DOHH2 (cell line): Measurements from ENCODE around the gene ADH1B.
"Not testable (repeated sequence)": the region's sequence is repeated elsewhere in the genome, so short reads cannot be mapped to it uniquely, and the experiment has no call there.

Experiments
- EZH2phosphoT487 ChIP-seq: fragments of 200-600 bp; sonication (generic); IDR thresholded peaks from 2 replicates; pipeline ENCODE4 v1.6.1; 2017; ENCODE audit warnings: borderline replicate concordance, mild to moderate bottlenecking, antibody characterized with exemption, low read length, moderate library complexity, mixed read lengths
- TF ChIP-seq, protein P1 (sequence below): fragments of 200-600 bp; sonication (generic); IDR thresholded peaks from one replicate; pipeline ENCODE4 v1.5.1; 2014; ENCODE audit warnings: antibody characterized with exemption, mild to moderate bottlenecking, low read depth, low read length; ENCODE audit not compliant: poor library complexity, severe bottlenecking

DNA sequence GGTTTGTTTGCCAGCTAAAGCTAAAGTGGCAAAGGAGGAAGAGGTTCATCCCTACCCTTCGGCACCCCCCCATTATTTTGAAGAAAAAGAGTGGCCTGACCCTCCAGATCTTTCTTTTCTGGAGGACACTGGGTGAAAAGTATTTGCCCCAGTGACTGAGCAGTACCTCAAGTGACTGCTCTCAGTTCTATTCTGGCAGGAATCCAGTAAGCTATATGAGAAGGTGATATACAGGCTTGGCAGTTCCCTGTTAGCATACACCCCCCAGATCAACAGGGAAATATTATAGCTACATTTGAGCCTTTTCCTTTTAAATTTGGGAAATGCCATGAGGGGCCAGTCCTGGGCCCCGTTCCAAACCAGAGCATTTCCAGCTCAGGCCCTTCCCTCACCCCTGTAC lies 46.6 kb upstream of the ADH1B start:
- TF ChIP-seq, protein P1, sequence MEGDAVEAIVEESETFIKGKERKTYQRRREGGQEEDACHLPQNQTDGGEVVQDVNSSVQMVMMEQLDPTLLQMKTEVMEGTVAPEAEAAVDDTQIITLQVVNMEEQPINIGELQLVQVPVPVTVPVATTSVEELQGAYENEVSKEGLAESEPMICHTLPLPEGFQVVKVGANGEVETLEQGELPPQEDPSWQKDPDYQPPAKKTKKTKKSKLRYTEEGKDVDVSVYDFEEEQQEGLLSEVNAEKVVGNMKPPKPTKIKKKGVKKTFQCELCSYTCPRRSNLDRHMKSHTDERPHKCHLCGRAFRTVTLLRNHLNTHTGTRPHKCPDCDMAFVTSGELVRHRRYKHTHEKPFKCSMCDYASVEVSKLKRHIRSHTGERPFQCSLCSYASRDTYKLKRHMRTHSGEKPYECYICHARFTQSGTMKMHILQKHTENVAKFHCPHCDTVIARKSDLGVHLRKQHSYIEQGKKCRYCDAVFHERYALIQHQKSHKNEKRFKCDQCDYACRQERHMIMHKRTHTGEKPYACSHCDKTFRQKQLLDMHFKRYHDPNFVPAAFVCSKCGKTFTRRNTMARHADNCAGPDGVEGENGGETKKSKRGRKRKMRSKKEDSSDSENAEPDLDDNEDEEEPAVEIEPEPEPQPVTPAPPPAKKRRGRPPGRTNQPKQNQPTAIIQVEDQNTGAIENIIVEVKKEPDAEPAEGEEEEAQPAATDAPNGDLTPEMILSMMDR: not testable (repeated sequence)
- TF ChIP-seq EZH2phosphoT487: not testable (repeated sequence)
